Liver (tissue), 9 donors: ENCODE data around the gene AP1M1. TPM values are rescaled to one million over a fixed set of nuclear protein-coding genes. Genes with fewer than 3 reads are reported as not detected.

Experiments
- DNase-seq: peaks from one replicate; pipeline ENCODE4 v3.0.0-alpha.2; 2017; ENCODE audit warnings: low spot score
- H3K27ac ChIP-seq, 2 donors: one replicate each; pipeline ENCODE4 v1.7.0; 2013; ENCODE audit warnings: inconsistent platforms in 2 of 2, low read length in 2 of 2, control low read depth in 1 of 2, low read depth in 1 of 2, mild to moderate bottlenecking in 1 of 2
- H3K27me3 ChIP-seq, 4 donors: one replicate each; pipeline versions ENCODE4 v1.6.1 to v1.7.0; 2013; ENCODE audit warnings: low read length in 3 of 4, inconsistent platforms in 1 of 4, mild to moderate bottlenecking in 1 of 4, moderate library complexity in 1 of 4; ENCODE audit not compliant: control insufficient read depth in 4 of 4, insufficient read depth in 4 of 4
- H3K36me3 ChIP-seq, 4 donors: one replicate each; pipeline versions ENCODE4 v1.6.1 to v1.7.0; 2013; ENCODE audit warnings: low read length in 3 of 4, mild to moderate bottlenecking in 3 of 4, low read depth in 1 of 4, moderate library complexity in 1 of 4; ENCODE audit not compliant: control insufficient read depth in 4 of 4, insufficient read depth in 3 of 4
- H3K4me1 ChIP-seq, 4 donors: one replicate each; pipeline versions ENCODE4 v1.6.1 to v1.7.0; 2013; ENCODE audit warnings: low read length in 3 of 4, mild to moderate bottlenecking in 3 of 4, moderate library complexity in 1 of 4; ENCODE audit not compliant: control insufficient read depth in 4 of 4, insufficient read depth in 4 of 4
- H3K4me3 ChIP-seq, 3 donors: one replicate each; pipeline versions ENCODE4 v1.6.1 to v1.7.0; 2013; ENCODE audit warnings: low read length in 3 of 3, control low read depth in 1 of 3, low read depth in 1 of 3, mild to moderate bottlenecking in 1 of 3
- H3K9ac ChIP-seq, 2 donors: one replicate each; pipeline ENCODE4 v1.7.0; 2013; ENCODE audit warnings: low read length in 2 of 2, mild to moderate bottlenecking in 2 of 2, moderate library complexity in 2 of 2, control low read depth in 1 of 2, low read depth in 1 of 2
- H3K9me3 ChIP-seq, 4 donors: one replicate each; pipeline versions ENCODE4 v1.6.1 to v1.7.0; 2013; ENCODE audit warnings: low read length in 3 of 4; ENCODE audit not compliant: control insufficient read depth in 4 of 4
- ATF3 ChIP-seq: IDR thresholded peaks from 2 replicates; pipeline ENCODE4 v1.6.1; 2016; ENCODE audit warnings: antibody characterized with exemption
- CTCF ChIP-seq: fragments of 150-350 bp; IDR thresholded peaks from 2 replicates; pipeline ENCODE4 v1.5.1; 2017; ENCODE audit warnings: improper control_type of control experiment, low read depth, low read length; ENCODE audit not compliant: missing input control
- FOXA1 ChIP-seq: IDR thresholded peaks from 2 replicates; pipeline ENCODE4 v1.6.1; 2016; ENCODE audit warnings: antibody characterized with exemption
- FOXA2 ChIP-seq: IDR thresholded peaks from 2 replicates; pipeline ENCODE4 v1.6.1; 2016; ENCODE audit warnings: antibody characterized with exemption
- GABPA ChIP-seq, 2 donors: IDR thresholded peaks in 1 of 2; conservative IDR thresholded peaks in 1 of 2; 2 replicates each; pipeline ENCODE4 v1.6.1; 2016; ENCODE audit warnings: antibody characterized with exemption in 2 of 2, mild to moderate bottlenecking in 1 of 2, moderate library complexity in 1 of 2
- HNF4A ChIP-seq, 2 donors: conservative IDR thresholded peaks; 2 replicates each; pipeline ENCODE4 v1.6.1; 2016; ENCODE audit warnings: antibody characterized with exemption in 2 of 2, mild to moderate bottlenecking in 2 of 2
- NR2F2 ChIP-seq: IDR thresholded peaks from 2 replicates; pipeline ENCODE4 v1.6.1; 2016; ENCODE audit warnings: antibody characterized with exemption
- RAD21 ChIP-seq, 2 donors: IDR thresholded peaks; 2 replicates each; pipeline ENCODE4 v1.6.1; 2016; ENCODE audit warnings: antibody characterized with exemption in 2 of 2, mild to moderate bottlenecking in 2 of 2
- RXRA ChIP-seq, 2 donors: IDR thresholded peaks; 2 replicates each; pipeline ENCODE4 v1.6.1; 2017 to 2018; ENCODE audit warnings: antibody characterized with exemption in 2 of 2, mild to moderate bottlenecking in 1 of 2
- SP1 ChIP-seq: IDR thresholded peaks from 2 replicates; pipeline ENCODE4 v1.6.1; 2018; ENCODE audit warnings: antibody characterized with exemption, mild to moderate bottlenecking
- TAF1 ChIP-seq: conservative IDR thresholded peaks from 2 replicates; pipeline ENCODE4 v1.6.1; 2016; ENCODE audit warnings: antibody characterized with exemption, mild to moderate bottlenecking
- WGBS: extraction: QIAGEN DNeasy Blood & Tissue Kit; methylation state at CpG from one replicate; pipeline ENCODE4 v1.1.7; 2013; 5-methylcytosine and 5-hydroxymethylcytosine counted together
- polyA plus RNA-seq, 2 donors: library from polyadenylated mRNA; stranded (reverse) in 1 of 2; unstranded in 1 of 2; fragments of 200-250 nt in 1 of 2; fragments of >200 nt in 1 of 2; fragmentation: Nextera tagmentation in 1 of 2; extraction: Ambion mirVana in 1 of 2; gene quantifications; one replicate each; pipeline versions ENCODE4 v1.2.1 to v1.2.3, GENCODE V29; 2013 to 2015
- total RNA-seq, 2 donors: library from RNA; depleted of rRNA; stranded (reverse); fragments of >200 nt; gene quantifications; one replicate each; pipeline ENCODE4 v1.2.3, GENCODE V29; 2014
- TF ChIP-seq, protein P1 (sequence below): IDR thresholded peaks from 2 replicates; pipeline ENCODE4 v1.6.1; 2016; ENCODE audit warnings: antibody characterized with exemption
- TF ChIP-seq, protein P2 (sequence below): IDR thresholded peaks from 2 replicates; pipeline ENCODE4 v1.6.1; 2016; ENCODE audit warnings: antibody characterized with exemption, mild to moderate bottlenecking
- TF ChIP-seq, protein P3 (sequence below): IDR thresholded peaks from 2 replicates; pipeline ENCODE4 v1.6.1; 2016; ENCODE audit warnings: antibody characterized with exemption
- donor health status: healthy.
- donor health status: healthy.
- donor health status: healthy.
- donor health status: healthy.
- donor health status: healthy.

Gene AP1M1
- total and polyA plus RNA-seq, 4 donors: 25.4 to 62.2 (median 50.4) TPM

DNA sequence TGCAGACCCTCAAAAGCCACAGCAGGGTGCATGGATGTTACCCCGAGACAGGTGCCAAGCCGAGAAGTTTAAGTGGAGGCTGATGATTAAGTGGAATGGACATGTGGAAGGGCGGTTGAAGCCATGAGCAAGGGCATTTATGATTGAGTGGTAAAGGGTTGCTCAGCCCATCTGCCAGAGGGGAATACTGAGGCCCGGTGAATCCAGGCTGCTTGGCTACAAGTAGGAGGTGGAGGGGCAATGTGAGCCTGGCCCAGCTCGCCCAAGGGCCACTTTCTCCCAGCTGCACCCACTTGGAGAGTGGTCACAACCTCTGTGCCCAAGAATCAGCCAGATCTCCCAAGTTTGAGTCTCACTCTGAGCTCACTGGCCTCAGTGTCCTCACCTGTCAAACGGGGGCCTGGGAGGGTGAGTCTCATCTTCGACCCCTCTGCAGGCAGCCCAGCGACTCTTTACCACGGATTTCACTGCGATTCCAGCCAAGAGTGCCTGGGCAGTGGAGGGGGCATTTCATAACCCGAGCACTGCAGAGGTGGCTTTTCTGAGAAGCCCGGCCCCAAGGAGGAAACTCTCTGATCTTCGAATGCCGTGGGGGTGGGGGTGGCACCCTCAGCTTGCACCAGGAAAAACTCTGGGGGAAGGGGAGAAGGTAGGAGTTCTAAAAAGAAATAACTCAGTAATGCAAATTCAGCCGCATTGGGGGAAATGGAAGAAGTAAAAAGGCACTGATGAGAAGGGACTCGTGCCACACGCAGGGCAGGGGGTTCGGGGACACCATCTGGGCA, 64.1 kb downstream of the AP1M1 start:
- peak overlapping the region in 1 of 2 donors; percentile 11 for H3K27ac ChIP-seq
- 44% methylated on average over 18 of the region's 18 CpGs for WGBS
- no peak for DNase-seq
- no peaks in the 10 kb centered on the region for H3K27me3 ChIP-seq
- H3K4me1 ChIP-seq: peaks cover 9 to 32% (median 18%) of the 10 kb centered on the region in 4 donors
- no peak overlapping the region for H3K9ac ChIP-seq
- no peaks in the 10 kb centered on the region for H3K36me3 ChIP-seq
- no peak overlapping the region for H3K4me3 ChIP-seq
- TF ChIP-seq, protein P1, sequence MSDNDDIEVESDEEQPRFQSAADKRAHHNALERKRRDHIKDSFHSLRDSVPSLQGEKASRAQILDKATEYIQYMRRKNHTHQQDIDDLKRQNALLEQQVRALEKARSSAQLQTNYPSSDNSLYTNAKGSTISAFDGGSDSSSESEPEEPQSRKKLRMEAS: no peak
- TF ChIP-seq RAD21 (IDR thresholded peaks at IDR 0.05) (no peak), NR2F2 (no peak), CTCF (no peak), GABPA (IDR thresholded peaks at IDR 0.05 in 1 of 2, conservative IDR thresholded peaks at IDR 0.05 in 1 of 2) (no peak), ATF3 (no peak), FOXA1 (no peak)
- TF ChIP-seq, protein P2, sequence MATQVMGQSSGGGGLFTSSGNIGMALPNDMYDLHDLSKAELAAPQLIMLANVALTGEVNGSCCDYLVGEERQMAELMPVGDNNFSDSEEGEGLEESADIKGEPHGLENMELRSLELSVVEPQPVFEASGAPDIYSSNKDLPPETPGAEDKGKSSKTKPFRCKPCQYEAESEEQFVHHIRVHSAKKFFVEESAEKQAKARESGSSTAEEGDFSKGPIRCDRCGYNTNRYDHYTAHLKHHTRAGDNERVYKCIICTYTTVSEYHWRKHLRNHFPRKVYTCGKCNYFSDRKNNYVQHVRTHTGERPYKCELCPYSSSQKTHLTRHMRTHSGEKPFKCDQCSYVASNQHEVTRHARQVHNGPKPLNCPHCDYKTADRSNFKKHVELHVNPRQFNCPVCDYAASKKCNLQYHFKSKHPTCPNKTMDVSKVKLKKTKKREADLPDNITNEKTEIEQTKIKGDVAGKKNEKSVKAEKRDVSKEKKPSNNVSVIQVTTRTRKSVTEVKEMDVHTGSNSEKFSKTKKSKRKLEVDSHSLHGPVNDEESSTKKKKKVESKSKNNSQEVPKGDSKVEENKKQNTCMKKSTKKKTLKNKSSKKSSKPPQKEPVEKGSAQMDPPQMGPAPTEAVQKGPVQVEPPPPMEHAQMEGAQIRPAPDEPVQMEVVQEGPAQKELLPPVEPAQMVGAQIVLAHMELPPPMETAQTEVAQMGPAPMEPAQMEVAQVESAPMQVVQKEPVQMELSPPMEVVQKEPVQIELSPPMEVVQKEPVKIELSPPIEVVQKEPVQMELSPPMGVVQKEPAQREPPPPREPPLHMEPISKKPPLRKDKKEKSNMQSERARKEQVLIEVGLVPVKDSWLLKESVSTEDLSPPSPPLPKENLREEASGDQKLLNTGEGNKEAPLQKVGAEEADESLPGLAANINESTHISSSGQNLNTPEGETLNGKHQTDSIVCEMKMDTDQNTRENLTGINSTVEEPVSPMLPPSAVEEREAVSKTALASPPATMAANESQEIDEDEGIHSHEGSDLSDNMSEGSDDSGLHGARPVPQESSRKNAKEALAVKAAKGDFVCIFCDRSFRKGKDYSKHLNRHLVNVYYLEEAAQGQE: no peak
- TF ChIP-seq, protein P3, sequence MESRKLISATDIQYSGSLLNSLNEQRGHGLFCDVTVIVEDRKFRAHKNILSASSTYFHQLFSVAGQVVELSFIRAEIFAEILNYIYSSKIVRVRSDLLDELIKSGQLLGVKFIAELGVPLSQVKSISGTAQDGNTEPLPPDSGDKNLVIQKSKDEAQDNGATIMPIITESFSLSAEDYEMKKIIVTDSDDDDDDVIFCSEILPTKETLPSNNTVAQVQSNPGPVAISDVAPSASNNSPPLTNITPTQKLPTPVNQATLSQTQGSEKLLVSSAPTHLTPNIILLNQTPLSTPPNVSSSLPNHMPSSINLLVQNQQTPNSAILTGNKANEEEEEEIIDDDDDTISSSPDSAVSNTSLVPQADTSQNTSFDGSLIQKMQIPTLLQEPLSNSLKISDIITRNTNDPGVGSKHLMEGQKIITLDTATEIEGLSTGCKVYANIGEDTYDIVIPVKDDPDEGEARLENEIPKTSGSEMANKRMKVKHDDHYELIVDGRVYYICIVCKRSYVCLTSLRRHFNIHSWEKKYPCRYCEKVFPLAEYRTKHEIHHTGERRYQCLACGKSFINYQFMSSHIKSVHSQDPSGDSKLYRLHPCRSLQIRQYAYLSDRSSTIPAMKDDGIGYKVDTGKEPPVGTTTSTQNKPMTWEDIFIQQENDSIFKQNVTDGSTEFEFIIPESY: no peak
- H3K9me3 ChIP-seq: no peaks in the 10 kb centered on the region

DNA sequence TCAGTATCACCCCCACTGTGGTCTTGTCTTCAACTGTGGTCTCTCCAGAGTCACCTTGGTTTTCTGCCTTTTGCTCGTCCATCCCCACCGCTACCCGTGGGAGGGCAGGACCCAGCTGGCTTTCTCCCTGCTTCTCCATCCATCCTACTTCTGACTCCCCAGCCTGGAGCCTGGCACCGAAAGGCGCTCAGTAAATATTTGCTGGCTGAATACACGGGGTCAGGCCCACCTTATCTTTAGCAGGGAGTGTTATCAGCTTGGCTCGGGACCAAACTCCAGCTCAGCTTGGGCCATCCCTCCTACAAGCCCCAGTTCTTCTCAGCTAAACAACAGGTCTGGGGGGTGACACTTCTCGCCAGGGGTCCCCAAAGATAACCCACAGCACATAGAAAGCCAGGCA, 64.9 kb downstream of the AP1M1 start:
- peak; percentile 60 for DNase-seq
- H3K9ac ChIP-seq: no peak overlapping the region
- no peaks in the 10 kb centered on the region for H3K27me3 ChIP-seq
- TF ChIP-seq HNF4A (conservative IDR thresholded peaks at IDR 0.05) (peak; percentile 21 to 27), FOXA2 (peak; percentile 30), FOXA1 (peak; percentile 22), SP1 (peak; percentile 14), NR2F2 (peak; percentile 70), GABPA (IDR thresholded peaks at IDR 0.05 in 1 of 2, conservative IDR thresholded peaks at IDR 0.05 in 1 of 2) (no peak), RAD21 (IDR thresholded peaks at IDR 0.05) (peak in 1 of 2 donors; percentile 41), RXRA (IDR thresholded peaks at IDR 0.05) (peak; percentile 45 to 57), TAF1 (no peak)
- TF ChIP-seq, protein P3: no peak
- H3K36me3 ChIP-seq: no peaks in the 10 kb centered on the region
- H3K4me1 ChIP-seq: peaks cover 9 to 32% (median 18%) of the 10 kb centered on the region in 4 donors
- no peak overlapping the region for H3K4me3 ChIP-seq
- WGBS: 18% methylated on average over 8 of the region's 8 CpGs
- H3K9me3 ChIP-seq: no peaks in the 10 kb centered on the region
- peak overlapping the region in 1 of 2 donors; percentile 11 for H3K27ac ChIP-seq
